SU-DHL-6 (cell line): ENCODE measurements around the gene RAD51B.

Source experiments
- CTCF ChIP-seq: fragments of 200-600 bp; sonication (generic); IDR thresholded peaks from one replicate; pipeline ENCODE4 v1.5.1; 2017; ENCODE audit warnings: antibody characterized with exemption, mild to moderate bottlenecking, low read length, moderate library complexity; ENCODE audit not compliant: insufficient read depth, poor library complexity, severe bottlenecking
- EZH2phosphoT487 ChIP-seq: fragments of 200-600 bp; sonication (generic), shearing (Covaris generic); conservative IDR thresholded peaks from 2 replicates; pipeline ENCODE4 v1.6.1; 2018; ENCODE audit warnings: mild to moderate bottlenecking, antibody characterized with exemption, low read length, moderate library complexity, mixed read lengths

DNA sequence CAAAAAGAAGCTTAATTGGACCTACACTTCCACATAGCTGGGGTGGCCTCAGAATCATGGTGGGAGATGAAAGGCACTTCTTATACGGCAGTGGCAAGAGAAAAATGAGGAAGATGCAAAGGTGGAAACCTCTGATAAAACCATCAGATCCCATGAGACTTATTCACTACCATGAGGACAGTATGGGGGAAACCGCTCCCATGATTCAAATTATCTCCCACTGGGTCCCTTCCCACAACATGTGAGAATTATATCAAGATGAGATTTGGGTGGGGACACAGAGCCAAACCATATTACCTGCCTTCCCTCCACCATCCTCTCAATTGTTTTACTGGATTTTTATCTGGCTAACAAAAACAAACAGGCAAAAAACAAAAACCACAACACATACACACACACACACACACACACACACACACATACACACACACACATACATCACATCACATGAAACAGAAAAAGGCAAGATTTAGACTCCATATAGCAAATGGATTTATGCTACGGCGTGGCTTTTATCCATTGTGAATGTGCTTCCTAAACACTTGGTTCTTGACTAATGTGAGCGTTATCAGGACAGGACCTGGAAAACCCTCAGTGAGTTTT is 906.6 kb downstream of the RAD51B start:
- no peak for TF ChIP-seq CTCF
- no peak for TF ChIP-seq EZH2phosphoT487
